Kidney tubule cell (primary cell): ENCODE data around the gene PALB2.
"Not testable (repeated sequence)": the region's sequence is repeated elsewhere in the genome, so short reads cannot be mapped to it uniquely, and the experiment has no call there.

Source experiments
- DNase-seq: peaks from one replicate; pipeline ENCODE4 v3.0.0-alpha.2; 2018; ENCODE audit warnings: low spot score

Gene PALB2

GRCh38 chr16:23642246-23642774, 1.2 kb upstream of the PALB2 start:
- DNase-seq: no peak

- DNase-seq: no peak
Observed at GRCh38 chr16:23640615-23640930, 537 bp downstream of the PALB2 start.

- DNase-seq: no peak
Observed at GRCh38 chr16:23635958-23636357, 5.2 kb downstream of the PALB2 start.

- DNase-seq: no peak
Observed at GRCh38 chr16:23634461-23635036, 6.6 kb downstream of the PALB2 start.

GRCh38 chr16:23631874-23632273, 9.2 kb downstream of the PALB2 start:
- not testable (repeated sequence) for DNase-seq

- DNase-seq: peak; percentile 35
Observed at GRCh38 chr16:23629516-23629915, 11.6 kb downstream of the PALB2 start.

GRCh38 chr16:23624092-23624491, 17.0 kb downstream of the PALB2 start:
- no peak for DNase-seq

- no peak for DNase-seq
Observed at GRCh38 chr16:23615805-23616204, 25.3 kb downstream of the PALB2 start.

GRCh38 chr16:23611936-23612335, 29.2 kb downstream of the PALB2 start:
- DNase-seq: peak; percentile 60

- DNase-seq: not testable (repeated sequence)
Observed at GRCh38 chr16:23610905-23611304, 30.2 kb downstream of the PALB2 start.

- DNase-seq: no peak
Observed at GRCh38 chr16:23609929-23610328, 31.2 kb downstream of the PALB2 start.

- peak; percentile 60 for DNase-seq
Observed at GRCh38 chr16:23608194-23608593, 32.9 kb downstream of the PALB2 start.

GRCh38 chr16:23607726-23608125, 33.4 kb downstream of the PALB2 start:
- peak; percentile 44 for DNase-seq

- peak; percentile 16 for DNase-seq
Observed at GRCh38 chr16:23597003-23597756, 43.9 kb downstream of the PALB2 start.

- DNase-seq: peak; percentile 90
Observed at GRCh38 chr16:23595951-23596720, 45.0 kb downstream of the PALB2 start, which contains the start of gene NDUFAB1. NDUFAB1 (minus strand) TSS chr16:23596316; CDS start chr16:23596290, 26 bp downstream.

- peak; percentile 12 for DNase-seq
Observed at GRCh38 chr16:23595246-23595950, 45.7 kb downstream of the PALB2 start.

GRCh38 chr16:23594186-23594585, 46.9 kb downstream of the PALB2 start:
- no peak for DNase-seq

- DNase-seq: no peak
Observed at GRCh38 chr16:23590181-23590580, 50.9 kb downstream of the PALB2 start.

GRCh38 chr16:23587726-23588125, 53.4 kb downstream of the PALB2 start:
- no peak for DNase-seq

- DNase-seq: no peak
Observed at GRCh38 chr16:23584186-23585076, 56.7 kb downstream of the PALB2 start.

- not testable (repeated sequence) for DNase-seq
Observed at GRCh38 chr16:23583271-23583670, 57.8 kb downstream of the PALB2 start.
